Astrocyte (in vitro differentiated cells and primary cell): ENCODE measurements around the gene FANCI. TPM values are rescaled to one million over a fixed set of nuclear protein-coding genes. Genes with fewer than 3 reads are reported as not detected.

Source experiments
- DNase-seq: peaks from one replicate; pipeline ENCODE4 v3.0.0-alpha.2; 2010; ENCODE audit warnings: low read depth
- FAIRE-seq: peaks from 2 replicates; lab custom pipeline; 2011; peaks lifted over from hg19 to GRCh38; lab: Jason Lieb, UNC
- H2AFZ ChIP-seq: 2 replicates; pipeline ENCODE4 v1.6.0; 2012; ENCODE audit warnings: low read depth, low read length, inconsistent platforms
- H3K27ac ChIP-seq: 2 replicates; pipeline ENCODE4 v1.5.1; 2011; ENCODE audit warnings: low read depth, low read length, inconsistent platforms
- H3K27me3 ChIP-seq: 2 replicates; pipeline ENCODE4 v1.6.0; 2011; ENCODE audit warnings: low read length, inconsistent platforms; ENCODE audit not compliant: insufficient read depth
- H3K36me3 ChIP-seq: 2 replicates; pipeline ENCODE4 v1.5.1; 2011; ENCODE audit warnings: low read length, inconsistent platforms; ENCODE audit not compliant: insufficient read depth
- H3K4me1 ChIP-seq: 2 replicates; pipeline ENCODE4 v1.5.1; 2011; ENCODE audit warnings: low read length, inconsistent platforms; ENCODE audit not compliant: insufficient read depth
- H3K4me2 ChIP-seq: 2 replicates; pipeline ENCODE4 v1.6.0; 2012; ENCODE audit warnings: low read length, inconsistent platforms
- H3K4me3 ChIP-seq: 2 replicates; pipeline ENCODE4 v1.5.1; 2011; ENCODE audit warnings: low read depth, mild to moderate bottlenecking, low read length, inconsistent platforms; ENCODE audit not compliant: insufficient read depth
- H3K79me2 ChIP-seq: 2 replicates; pipeline ENCODE4 v1.6.0; 2012; ENCODE audit warnings: mild to moderate bottlenecking, low read length, inconsistent platforms; ENCODE audit not compliant: insufficient read depth
- H3K9ac ChIP-seq: 2 replicates; pipeline ENCODE4 v1.6.0; 2012; ENCODE audit warnings: mild to moderate bottlenecking, low read length, inconsistent platforms
- H3K9me3 ChIP-seq: 2 replicates; pipeline ENCODE4 v1.5.1; 2012; ENCODE audit warnings: low read depth, mild to moderate bottlenecking, low read length, inconsistent platforms; ENCODE audit not compliant: insufficient read depth
- H4K20me1 ChIP-seq: 2 replicates; pipeline ENCODE4 v1.6.0; 2012; ENCODE audit warnings: low read length, inconsistent platforms; ENCODE audit not compliant: insufficient read depth
- H3K27ac Mint-ChIP-seq: one replicate; pipeline ENCODE4 v1.8.0; 2021; ENCODE audit warnings: mild to moderate bottlenecking, mixed read lengths; ENCODE audit not compliant: unreplicated experiment
- H3K27me3 Mint-ChIP-seq: one replicate; pipeline ENCODE4 v1.8.0; 2021; ENCODE audit warnings: low read depth, mixed read lengths; ENCODE audit not compliant: unreplicated experiment
- H3K36me3 Mint-ChIP-seq: one replicate; pipeline ENCODE4 v1.8.0; 2021; ENCODE audit warnings: low read depth, mixed read lengths; ENCODE audit not compliant: unreplicated experiment
- H3K4me1 Mint-ChIP-seq: one replicate; pipeline ENCODE4 v1.8.0; 2021; ENCODE audit warnings: low read depth, mixed read lengths; ENCODE audit not compliant: unreplicated experiment
- H3K4me3 Mint-ChIP-seq: one replicate; pipeline ENCODE4 v1.8.0; 2021; ENCODE audit warnings: mild to moderate bottlenecking, moderate library complexity, mixed read lengths; ENCODE audit not compliant: unreplicated experiment
- H3K9me3 Mint-ChIP-seq: one replicate; pipeline ENCODE4 v1.8.0; 2021; ENCODE audit warnings: mild to moderate bottlenecking, mixed read lengths; ENCODE audit not compliant: unreplicated experiment
- EZH2 ChIP-seq: IDR thresholded peaks from 2 replicates; pipeline ENCODE4 v1.6.1; 2012; ENCODE audit warnings: mild to moderate bottlenecking, low read length, inconsistent platforms; ENCODE audit not compliant: insufficient read depth
- total RNA-seq: library from RNA; stranded (reverse); gene quantifications from 2 replicates; pipeline ENCODE4 v1.2.1, GENCODE V29; 2021
- TF ChIP-seq, protein P1 (sequence below): IDR thresholded peaks from 2 replicates; pipeline ENCODE4 v1.5.1; 2011; ENCODE audit warnings: low read depth, mild to moderate bottlenecking, inconsistent platforms, low read length, moderate library complexity; ENCODE audit not compliant: insufficient read depth

Gene FANCI
- total RNA-seq, 1 donor from 2014 or later: 10.6 TPM

DNA sequence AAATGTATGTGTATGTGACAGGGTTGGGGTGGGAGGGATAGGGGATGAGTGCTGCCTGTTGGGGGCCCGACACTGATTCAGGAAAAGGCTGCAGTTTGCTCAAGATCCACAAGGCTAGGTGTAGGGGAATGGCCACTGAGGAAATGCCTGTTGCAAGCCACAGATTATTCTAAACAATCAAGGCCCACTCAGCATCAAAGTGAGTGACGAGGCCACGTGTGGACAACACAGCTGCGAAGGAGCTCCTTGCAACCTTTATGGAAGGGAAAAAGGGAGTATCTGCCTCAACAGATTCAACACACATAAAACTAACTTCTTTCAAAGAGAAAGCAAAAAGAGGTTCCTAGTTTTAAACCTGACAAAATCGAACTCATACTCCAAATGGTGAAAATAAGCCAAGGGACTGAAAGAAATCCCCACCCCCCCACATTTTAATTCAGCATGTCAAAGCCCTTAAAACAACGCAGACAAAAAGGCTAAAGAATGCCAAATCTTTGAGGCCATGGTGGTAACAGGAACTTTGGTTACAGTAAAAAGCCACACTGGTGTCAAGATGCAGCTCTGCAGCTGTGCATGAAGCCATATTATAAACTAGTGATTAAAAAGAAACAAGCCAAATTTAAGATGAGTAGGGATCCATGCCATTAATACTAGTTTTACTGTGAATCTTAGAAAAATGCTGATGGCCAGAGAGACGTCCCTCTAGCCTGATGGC is 87.3 kb downstream of the FANCI start:
- H3K79me2 ChIP-seq: peaks cover 79% of the 10 kb centered on the region
- H2AFZ ChIP-seq: no peak overlapping the region
- H3K9me3 ChIP-seq: no peaks in the 10 kb centered on the region
- H3K4me3 ChIP-seq: peak overlapping the region; percentile 27
- Mint-ChIP-seq H3K27me3 (no peaks in the 10 kb centered on the region), H3K9me3 (no peaks in the 10 kb centered on the region), H3K4me1 (peaks cover 24% of the 10 kb centered on the region), H3K36me3 (peaks cover 16% of the 10 kb centered on the region), H3K27ac (no peak overlapping the region), H3K4me3 (peak overlapping the region; percentile 72)
- H3K27me3 ChIP-seq: no peaks in the 10 kb centered on the region
- H3K27ac ChIP-seq: no peak overlapping the region
- H4K20me1 ChIP-seq: peaks cover 79% of the 10 kb centered on the region
- DNase-seq (no peak), FAIRE-seq (no peak)
- peaks cover 29% of the 10 kb centered on the region for H3K4me1 ChIP-seq
- H3K9ac ChIP-seq: peak overlapping the region; percentile 42
- H3K4me2 ChIP-seq: peak overlapping the region; percentile 97
- peaks cover 58% of the 10 kb centered on the region for H3K36me3 ChIP-seq
- no peak for TF ChIP-seq EZH2
- TF ChIP-seq, protein P1, sequence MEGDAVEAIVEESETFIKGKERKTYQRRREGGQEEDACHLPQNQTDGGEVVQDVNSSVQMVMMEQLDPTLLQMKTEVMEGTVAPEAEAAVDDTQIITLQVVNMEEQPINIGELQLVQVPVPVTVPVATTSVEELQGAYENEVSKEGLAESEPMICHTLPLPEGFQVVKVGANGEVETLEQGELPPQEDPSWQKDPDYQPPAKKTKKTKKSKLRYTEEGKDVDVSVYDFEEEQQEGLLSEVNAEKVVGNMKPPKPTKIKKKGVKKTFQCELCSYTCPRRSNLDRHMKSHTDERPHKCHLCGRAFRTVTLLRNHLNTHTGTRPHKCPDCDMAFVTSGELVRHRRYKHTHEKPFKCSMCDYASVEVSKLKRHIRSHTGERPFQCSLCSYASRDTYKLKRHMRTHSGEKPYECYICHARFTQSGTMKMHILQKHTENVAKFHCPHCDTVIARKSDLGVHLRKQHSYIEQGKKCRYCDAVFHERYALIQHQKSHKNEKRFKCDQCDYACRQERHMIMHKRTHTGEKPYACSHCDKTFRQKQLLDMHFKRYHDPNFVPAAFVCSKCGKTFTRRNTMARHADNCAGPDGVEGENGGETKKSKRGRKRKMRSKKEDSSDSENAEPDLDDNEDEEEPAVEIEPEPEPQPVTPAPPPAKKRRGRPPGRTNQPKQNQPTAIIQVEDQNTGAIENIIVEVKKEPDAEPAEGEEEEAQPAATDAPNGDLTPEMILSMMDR: no peak

DNA sequence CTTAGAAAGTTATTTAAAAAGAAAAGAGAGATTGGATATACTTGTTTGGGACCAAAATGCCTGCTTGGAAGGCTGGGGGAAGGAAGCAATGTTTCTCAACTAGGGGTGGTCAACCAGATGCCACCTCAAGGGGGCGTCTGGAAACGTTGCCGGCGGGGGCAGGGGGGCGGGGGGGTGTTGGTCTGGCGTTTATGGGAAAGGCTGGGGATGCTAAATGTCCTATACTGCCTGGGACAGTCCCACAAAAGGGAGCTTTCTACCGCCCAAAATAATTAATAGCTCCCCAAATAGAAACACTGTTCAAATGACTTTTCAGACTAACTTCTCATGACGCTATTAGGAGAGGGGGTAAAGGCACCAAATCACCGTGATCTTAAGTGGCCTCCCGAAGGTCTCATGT is 88.7 kb downstream of the FANCI start:
- Mint-ChIP-seq H3K9me3 (no peaks in the 10 kb centered on the region), H3K4me3 (peak overlapping the region; percentile 72), H3K4me1 (peaks cover 24% of the 10 kb centered on the region), H3K27ac (no peak overlapping the region), H3K27me3 (peaks cover 8% of the 10 kb centered on the region), H3K36me3 (peaks cover 7% of the 10 kb centered on the region)
- H3K9me3 ChIP-seq: no peaks in the 10 kb centered on the region
- TF ChIP-seq, protein P1: no peak
- no peak for TF ChIP-seq EZH2
- peaks cover 48% of the 10 kb centered on the region for H3K36me3 ChIP-seq
- no peaks in the 10 kb centered on the region for H3K27me3 ChIP-seq
- peaks cover 29% of the 10 kb centered on the region for H3K4me1 ChIP-seq
- H2AFZ ChIP-seq: no peak overlapping the region
- peaks cover 65% of the 10 kb centered on the region for H4K20me1 ChIP-seq
- H3K9ac ChIP-seq: peak overlapping the region; percentile 50
- H3K27ac ChIP-seq: no peak overlapping the region
- H3K79me2 ChIP-seq: peaks cover 68% of the 10 kb centered on the region
- DNase-seq (no peak), FAIRE-seq (no peak)
- peak overlapping the region; percentile 97 for H3K4me2 ChIP-seq
- H3K4me3 ChIP-seq: peak overlapping the region; percentile 36
